ENCODE measurements around the gene ETV2.
A peak's percentile ranks its signal among the peaks of the same experiment; 100 is the strongest.

Gene ETV2

GRCh38 chr19:35628565-35629331 is 12.8 kb upstream of the ETV2 start, which contains the start of gene RBM42:
TSS of gene RBM42 (plus strand) at chr19:35629036. CDS start at chr19:35629154, 118 bp downstream.
- peak; percentile 99 for DNase-seq (ENCODE audit: low read depth)
- H3K4me3 ChIP-seq (ENCODE audit: low read depth, low read length), result peak within 1 kb of the TSS; percentile 69
- no peak for TF ChIP-seq CTCF (IDR thresholded peaks at IDR 0.05; ENCODE audit: low read depth, low read length, missing control alignments)

- H3K4me3 ChIP-seq (ENCODE audit: low read depth, low read length), result peak overlapping the region; percentile 69
- DNase-seq (ENCODE audit: low read depth), result no peak
- no peak for TF ChIP-seq CTCF (IDR thresholded peaks at IDR 0.05; ENCODE audit: low read depth, low read length, missing control alignments)
Measured at GRCh38 chr19:35629332-35629633, 12.3 kb upstream of the ETV2 start.

GRCh38 chr19:35633727-35634440 is 7.7 kb upstream of the ETV2 start:
- no peak overlapping the region for H3K4me3 ChIP-seq (ENCODE audit: low read depth, low read length)
- no peak for TF ChIP-seq CTCF (IDR thresholded peaks at IDR 0.05; ENCODE audit: low read depth, low read length, missing control alignments)
- DNase-seq (ENCODE audit: low read depth), result no peak

GRCh38 chr19:35636651-35637050 is 4.9 kb upstream of the ETV2 start:
- no peak for TF ChIP-seq CTCF (IDR thresholded peaks at IDR 0.05; ENCODE audit: low read depth, low read length, missing control alignments)
- H3K4me3 ChIP-seq (ENCODE audit: low read depth, low read length), result no peak overlapping the region
- no peak for DNase-seq (ENCODE audit: low read depth)

- TF ChIP-seq CTCF (IDR thresholded peaks at IDR 0.05; ENCODE audit: low read depth, low read length, missing control alignments), result no peak
- H3K4me3 ChIP-seq (ENCODE audit: low read depth, low read length), result no peak overlapping the region
- no peak for DNase-seq (ENCODE audit: low read depth)
Measured at GRCh38 chr19:35637165-35637564, 4.4 kb upstream of the ETV2 start.

- no peak for DNase-seq (ENCODE audit: low read depth)
- no peak overlapping the region for H3K4me3 ChIP-seq (ENCODE audit: low read depth, low read length)
- TF ChIP-seq CTCF (IDR thresholded peaks at IDR 0.05; ENCODE audit: low read depth, low read length, missing control alignments), result no peak
Measured at GRCh38 chr19:35639321-35639639, 2.3 kb upstream of the ETV2 start.

- no peak for TF ChIP-seq CTCF (IDR thresholded peaks at IDR 0.05; ENCODE audit: low read depth, low read length, missing control alignments)
- no peak overlapping the region for H3K4me3 ChIP-seq (ENCODE audit: low read depth, low read length)
- DNase-seq (ENCODE audit: low read depth), result no peak
Measured at GRCh38 chr19:35639863-35640262, 1.7 kb upstream of the ETV2 start.
